SH-SY5Y (cell line): ENCODE results near the gene MAN1A1.

ENCODE experiments used
- GATA2 ChIP-seq: IDR thresholded peaks from 2 replicates; pipeline ENCODE4 v1.6.1; 2011; ENCODE audit warnings: mild to moderate bottlenecking, low read depth, low read length
- GATA3 ChIP-seq: IDR thresholded peaks from 2 replicates; pipeline ENCODE4 v1.6.1; 2011; ENCODE audit warnings: low read depth, mild to moderate bottlenecking, low read length, moderate library complexity

DNA sequence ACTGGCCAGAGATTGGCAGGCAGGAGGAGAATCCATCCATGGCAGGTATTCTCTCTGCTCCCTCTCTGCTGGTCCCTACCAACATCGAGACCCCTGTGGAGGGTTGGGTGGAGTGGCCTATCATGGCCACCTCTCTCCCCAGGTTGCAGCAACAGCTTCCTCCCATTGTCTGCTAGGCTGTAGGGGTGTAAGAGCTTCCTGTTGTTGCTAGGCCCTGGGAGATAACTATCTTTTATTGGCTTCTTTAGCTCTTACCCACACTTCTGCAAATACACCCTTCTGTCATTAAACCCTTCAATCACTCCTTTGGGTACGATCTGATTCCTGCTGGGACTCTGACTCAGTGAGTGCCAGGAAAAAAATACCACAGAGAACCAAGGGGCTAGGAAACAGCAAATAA lies 204.4 kb downstream of the MAN1A1 start:
- no peak for TF ChIP-seq GATA2
- TF ChIP-seq GATA3, result no peak
